GM12875 (cell line): ENCODE measurements around the gene SOCS1.
"Not testable (repeated sequence)": the region's sequence is repeated elsewhere in the genome, so short reads cannot be mapped to it uniquely, and the experiment has no call there.

Experiments used
- H3K4me3 ChIP-seq: one replicate; pipeline ENCODE4 v1.5.1; 2011; ENCODE audit warnings: low read depth, low read length, control low read depth
- TF ChIP-seq, protein P1 (sequence below): IDR thresholded peaks from 2 replicates; pipeline ENCODE4 v1.5.1; 2011; ENCODE audit warnings: low read depth, mild to moderate bottlenecking, control low read depth, inconsistent platforms, low read length, moderate library complexity, borderline replicate concordance; ENCODE audit not compliant: insufficient read depth

Gene SOCS1

GRCh38 chr16:11291091-11291703, 35.2 kb upstream of the SOCS1 start:
- TF ChIP-seq, protein P1, sequence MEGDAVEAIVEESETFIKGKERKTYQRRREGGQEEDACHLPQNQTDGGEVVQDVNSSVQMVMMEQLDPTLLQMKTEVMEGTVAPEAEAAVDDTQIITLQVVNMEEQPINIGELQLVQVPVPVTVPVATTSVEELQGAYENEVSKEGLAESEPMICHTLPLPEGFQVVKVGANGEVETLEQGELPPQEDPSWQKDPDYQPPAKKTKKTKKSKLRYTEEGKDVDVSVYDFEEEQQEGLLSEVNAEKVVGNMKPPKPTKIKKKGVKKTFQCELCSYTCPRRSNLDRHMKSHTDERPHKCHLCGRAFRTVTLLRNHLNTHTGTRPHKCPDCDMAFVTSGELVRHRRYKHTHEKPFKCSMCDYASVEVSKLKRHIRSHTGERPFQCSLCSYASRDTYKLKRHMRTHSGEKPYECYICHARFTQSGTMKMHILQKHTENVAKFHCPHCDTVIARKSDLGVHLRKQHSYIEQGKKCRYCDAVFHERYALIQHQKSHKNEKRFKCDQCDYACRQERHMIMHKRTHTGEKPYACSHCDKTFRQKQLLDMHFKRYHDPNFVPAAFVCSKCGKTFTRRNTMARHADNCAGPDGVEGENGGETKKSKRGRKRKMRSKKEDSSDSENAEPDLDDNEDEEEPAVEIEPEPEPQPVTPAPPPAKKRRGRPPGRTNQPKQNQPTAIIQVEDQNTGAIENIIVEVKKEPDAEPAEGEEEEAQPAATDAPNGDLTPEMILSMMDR, result no peak
- H3K4me3 ChIP-seq, result no peak overlapping the region

GRCh38 chr16:11290102-11290893, 34.3 kb upstream of the SOCS1 start:
- no peak overlapping the region for H3K4me3 ChIP-seq
- TF ChIP-seq, protein P1, result no peak

DNA sequence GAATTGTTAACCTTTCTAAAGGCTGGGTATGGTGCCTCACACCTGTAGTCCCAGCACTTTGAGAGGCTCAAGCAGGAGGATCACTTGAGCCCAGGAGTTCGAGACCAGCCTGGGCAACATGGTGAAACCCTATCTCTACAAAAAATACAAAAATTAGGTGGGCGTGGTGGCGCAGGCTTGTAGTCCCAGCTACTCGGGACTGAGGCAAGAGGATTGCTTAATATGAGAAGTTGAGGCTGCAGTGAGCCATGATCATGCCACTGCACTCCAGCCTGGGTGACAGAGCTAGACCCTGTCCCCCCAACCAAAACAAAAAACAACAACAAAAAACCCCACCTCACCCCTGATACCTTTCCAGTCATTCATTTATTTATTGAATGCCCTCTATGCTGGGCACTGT, 33.7 kb upstream of the SOCS1 start:
- not testable (repeated sequence) for H3K4me3 ChIP-seq

- TF ChIP-seq, protein P1, result no peak
- no peak overlapping the region for H3K4me3 ChIP-seq
Observed at GRCh38 chr16:11289202-11289601, 33.2 kb upstream of the SOCS1 start.

- TF ChIP-seq, protein P1, result no peak
Observed at GRCh38 chr16:11285842-11286241, 29.8 kb upstream of the SOCS1 start.

GRCh38 chr16:11283820-11284248, 27.8 kb upstream of the SOCS1 start:
- TF ChIP-seq, protein P1, result no peak

More at GRCh38 chr16:11285842-11286241, 29.8 kb upstream of the SOCS1 start:
- no peak overlapping the region for H3K4me3 ChIP-seq

DNA sequence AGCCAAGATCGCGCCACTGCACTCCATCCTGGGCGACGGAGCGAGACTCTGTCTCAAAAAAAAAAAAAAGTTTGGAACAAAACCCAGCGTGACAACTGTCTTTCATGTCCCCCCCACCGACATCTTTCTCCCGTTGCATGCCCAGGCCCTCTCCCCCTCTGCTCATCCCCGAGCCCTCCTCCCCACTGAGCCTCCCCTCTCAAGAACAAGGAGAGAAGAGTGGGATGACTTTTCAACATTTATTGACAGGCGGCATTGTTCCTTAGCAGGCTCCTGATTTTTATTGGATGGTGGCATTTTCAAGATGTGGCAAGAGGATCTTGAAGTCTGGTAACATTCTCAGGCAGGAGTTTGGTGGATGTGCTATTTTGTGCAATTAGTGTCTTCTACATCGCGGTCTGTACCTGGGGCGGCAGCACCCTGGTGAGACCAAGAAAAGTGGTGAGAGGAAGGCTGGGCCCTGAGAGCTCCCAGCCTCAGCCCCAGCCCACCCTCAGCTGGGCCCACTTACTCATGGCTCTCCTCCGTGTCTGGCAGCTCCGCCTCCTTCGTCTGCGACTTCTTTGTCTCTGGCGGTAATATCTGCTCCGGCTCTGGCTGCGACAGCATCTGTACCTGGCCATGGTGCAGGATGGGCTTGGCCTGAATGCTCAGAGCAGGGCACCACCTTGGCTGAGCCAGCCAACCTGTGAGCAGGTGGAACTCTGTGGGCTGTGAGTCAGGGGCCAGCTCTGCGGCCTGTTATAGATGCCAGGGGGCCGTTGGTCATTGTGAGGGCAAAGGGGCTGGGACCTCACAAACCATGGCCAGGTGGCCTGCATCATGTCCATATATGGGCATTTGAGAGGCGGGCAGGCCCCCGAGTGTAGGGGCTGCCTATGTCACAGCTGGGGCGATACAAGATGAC, 24.9 kb upstream of the SOCS1 start, which contains the start of gene PRM1:
Gene PRM1, minus strand, starts transcription at position 715 of the 907 bp plus-strand sequence. Its CDS starts 92 bp downstream, at position 623.
- no peak within 1 kb of the TSS for H3K4me3 ChIP-seq
- TF ChIP-seq, protein P1, result no peak

More at GRCh38 chr16:11283820-11284248, 27.8 kb upstream of the SOCS1 start:
- H3K4me3 ChIP-seq, result no peak overlapping the region
